HUES64 (cell line): ENCODE results near the gene CCDC40.
A peak's percentile ranks its signal among the peaks of the same experiment; 100 is the strongest.

Source experiments
- H3K27ac ChIP-seq: 2 replicates; pipeline ENCODE4 v1.7.0; 2013; ENCODE audit warnings: low read depth, low read length, inconsistent platforms
- H3K27me3 ChIP-seq: 2 replicates; pipeline ENCODE4 v1.6.1; 2013; ENCODE audit warnings: mild to moderate bottlenecking, low read length; ENCODE audit not compliant: insufficient read depth
- H3K36me3 ChIP-seq: 2 replicates; pipeline ENCODE4 v1.6.1; 2013; ENCODE audit warnings: mild to moderate bottlenecking, low read length; ENCODE audit not compliant: insufficient read depth
- H3K4me1 ChIP-seq: 2 replicates; pipeline ENCODE4 v1.6.1; 2013; ENCODE audit warnings: mild to moderate bottlenecking, low read length, moderate library complexity; ENCODE audit not compliant: insufficient read depth
- H3K4me3 ChIP-seq: 2 replicates; pipeline ENCODE4 v1.5.1; 2013; ENCODE audit warnings: mild to moderate bottlenecking, low read length, moderate library complexity
- H3K9ac ChIP-seq: 2 replicates; pipeline ENCODE4 v1.6.1; 2013; ENCODE audit warnings: mild to moderate bottlenecking, low read depth, low read length
- H3K9me3 ChIP-seq: 2 replicates; pipeline ENCODE4 v1.6.1; 2013; ENCODE audit warnings: low read depth, low read length; ENCODE audit not compliant: insufficient read depth
- WGBS: fragments of 150-250, 120-280 bp; methylation state at CpG from one replicate; pipeline ENCODE4 v1.1.7; 2013; ENCODE audit warnings: missing lambda C conversion rate; 5-methylcytosine and 5-hydroxymethylcytosine counted together

Gene CCDC40

DNA sequence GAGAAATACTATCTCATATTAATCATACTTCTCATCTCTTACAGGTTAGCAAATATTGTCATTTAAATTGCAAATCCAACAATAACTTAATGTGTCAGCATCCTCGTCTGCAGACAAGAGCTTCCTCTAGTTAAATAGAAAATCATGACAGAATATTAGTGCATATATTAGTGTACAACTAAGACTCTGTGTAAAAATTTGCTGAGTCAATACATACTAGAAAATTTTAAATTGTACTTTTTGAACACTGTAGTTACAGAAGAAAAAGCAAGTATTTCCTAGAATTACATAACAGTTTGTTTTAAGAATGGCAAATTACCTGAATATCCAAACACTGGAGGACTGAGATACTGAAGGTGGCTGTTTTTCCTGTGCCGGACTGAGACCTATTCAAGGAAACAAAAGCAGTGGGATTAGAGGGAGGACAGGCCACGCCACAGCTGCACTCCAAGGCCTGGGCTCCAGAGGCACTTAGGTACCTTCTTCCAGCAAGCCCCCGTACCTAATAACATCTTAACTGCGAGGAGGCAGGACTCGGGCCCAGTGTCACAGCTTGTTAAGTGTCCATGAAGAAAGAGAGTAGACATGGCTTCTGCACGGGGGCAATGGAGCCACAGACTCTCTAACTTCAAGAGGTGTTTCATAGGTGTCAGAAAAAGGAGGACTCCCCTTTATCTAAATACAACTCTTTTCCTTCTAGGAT, 105.2 kb downstream of the CCDC40 start:
- no peak overlapping the region for H3K9ac ChIP-seq
- H3K4me3 ChIP-seq = no peak overlapping the region
- 96% methylated on average over 7 of the region's 7 CpGs for WGBS
- H3K27me3 ChIP-seq = no peaks in the 10 kb centered on the region
- H3K9me3 ChIP-seq = no peaks in the 10 kb centered on the region
- peaks cover 9% of the 10 kb centered on the region; the same call in 1 of the 2 replicates for H3K4me1 ChIP-seq
- H3K27ac ChIP-seq = no peak overlapping the region
- peaks cover 89% of the 10 kb centered on the region for H3K36me3 ChIP-seq

DNA sequence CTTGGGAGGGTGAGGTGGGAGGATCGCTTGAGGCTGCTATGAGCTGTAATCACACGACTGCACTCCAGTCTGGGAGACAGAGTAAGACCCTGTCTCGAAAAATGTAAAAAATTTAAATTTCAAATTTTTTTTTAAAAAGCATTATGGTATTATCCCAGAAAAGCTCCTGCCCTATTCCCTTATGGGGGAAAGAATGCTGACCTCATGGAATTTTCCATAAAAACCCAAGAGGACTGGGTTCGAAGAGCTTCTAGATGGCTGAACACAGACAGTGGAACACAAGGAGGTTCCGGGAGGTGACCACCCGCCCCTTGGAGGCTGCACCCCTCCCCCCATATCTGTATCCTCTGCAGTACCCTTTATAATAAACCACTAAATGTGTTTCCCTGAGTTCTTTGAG, 106.5 kb downstream of the CCDC40 start:
- H3K27me3 ChIP-seq = no peaks in the 10 kb centered on the region
- peaks cover 9% of the 10 kb centered on the region; the same call in 1 of the 2 replicates for H3K4me1 ChIP-seq
- no peak overlapping the region for H3K9ac ChIP-seq
- 95% methylated on average over 5 of the region's 6 CpGs for WGBS
- H3K4me3 ChIP-seq = no peak overlapping the region
- no peaks in the 10 kb centered on the region for H3K9me3 ChIP-seq
- peaks cover 75% of the 10 kb centered on the region for H3K36me3 ChIP-seq
- H3K27ac ChIP-seq = no peak overlapping the region

DNA sequence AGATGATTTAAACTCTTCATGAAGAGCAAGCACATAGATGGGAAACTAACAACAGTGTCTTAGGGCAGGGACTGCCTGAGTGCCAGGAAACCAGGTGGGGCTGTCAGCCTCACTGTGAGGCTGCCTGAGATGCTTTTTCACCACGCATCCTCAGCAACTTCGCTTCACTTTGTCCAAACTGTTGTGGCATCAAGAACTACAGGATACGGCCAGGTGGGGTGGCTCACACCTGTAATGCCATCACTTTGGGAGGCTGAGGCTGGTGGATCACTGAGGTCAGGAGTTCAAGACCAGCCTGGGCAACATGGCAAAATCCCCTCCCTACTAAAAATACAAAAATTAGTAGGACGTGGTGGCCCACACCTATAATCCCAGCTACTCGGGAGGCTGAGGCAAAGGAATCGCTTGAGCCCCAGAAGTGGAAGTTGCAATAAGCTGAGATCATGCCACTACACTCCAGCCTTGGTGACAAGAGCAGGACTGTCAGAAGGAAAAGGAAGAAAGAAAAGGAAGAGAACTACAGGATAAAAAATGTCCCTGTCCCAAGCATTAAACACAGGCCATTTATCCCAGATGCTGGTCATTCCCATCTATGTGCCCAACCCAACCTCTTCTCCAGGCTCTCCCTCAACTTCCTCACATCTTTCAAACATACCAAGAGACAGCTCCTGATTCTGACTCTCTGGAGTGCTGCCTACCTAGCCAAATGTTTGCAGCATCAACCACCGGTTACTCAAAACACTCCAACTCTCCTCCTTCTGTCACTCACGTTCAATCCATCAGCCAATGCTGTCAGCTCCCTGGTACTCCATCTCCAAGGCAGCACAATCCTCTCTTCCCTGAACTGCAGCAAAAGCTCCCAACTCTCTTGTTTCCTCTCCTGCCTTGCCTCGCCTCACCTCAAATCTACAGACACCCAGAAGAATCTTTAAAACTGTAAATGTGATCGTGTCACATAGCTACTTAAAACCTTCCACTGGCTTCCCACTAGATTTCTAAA, 108.9 kb downstream of the CCDC40 start:
- WGBS = 67% methylated on average over 10 of the region's 10 CpGs
- H3K4me1 ChIP-seq = peaks cover 9% of the 10 kb centered on the region; the same call in 1 of the 2 replicates
- H3K27ac ChIP-seq = no peak overlapping the region
- no peaks in the 10 kb centered on the region for H3K9me3 ChIP-seq
- H3K9ac ChIP-seq = peak overlapping the region; percentile 90
- H3K36me3 ChIP-seq = peaks cover 51% of the 10 kb centered on the region
- H3K4me3 ChIP-seq = peak overlapping the region; percentile 88
- no peaks in the 10 kb centered on the region for H3K27me3 ChIP-seq

DNA sequence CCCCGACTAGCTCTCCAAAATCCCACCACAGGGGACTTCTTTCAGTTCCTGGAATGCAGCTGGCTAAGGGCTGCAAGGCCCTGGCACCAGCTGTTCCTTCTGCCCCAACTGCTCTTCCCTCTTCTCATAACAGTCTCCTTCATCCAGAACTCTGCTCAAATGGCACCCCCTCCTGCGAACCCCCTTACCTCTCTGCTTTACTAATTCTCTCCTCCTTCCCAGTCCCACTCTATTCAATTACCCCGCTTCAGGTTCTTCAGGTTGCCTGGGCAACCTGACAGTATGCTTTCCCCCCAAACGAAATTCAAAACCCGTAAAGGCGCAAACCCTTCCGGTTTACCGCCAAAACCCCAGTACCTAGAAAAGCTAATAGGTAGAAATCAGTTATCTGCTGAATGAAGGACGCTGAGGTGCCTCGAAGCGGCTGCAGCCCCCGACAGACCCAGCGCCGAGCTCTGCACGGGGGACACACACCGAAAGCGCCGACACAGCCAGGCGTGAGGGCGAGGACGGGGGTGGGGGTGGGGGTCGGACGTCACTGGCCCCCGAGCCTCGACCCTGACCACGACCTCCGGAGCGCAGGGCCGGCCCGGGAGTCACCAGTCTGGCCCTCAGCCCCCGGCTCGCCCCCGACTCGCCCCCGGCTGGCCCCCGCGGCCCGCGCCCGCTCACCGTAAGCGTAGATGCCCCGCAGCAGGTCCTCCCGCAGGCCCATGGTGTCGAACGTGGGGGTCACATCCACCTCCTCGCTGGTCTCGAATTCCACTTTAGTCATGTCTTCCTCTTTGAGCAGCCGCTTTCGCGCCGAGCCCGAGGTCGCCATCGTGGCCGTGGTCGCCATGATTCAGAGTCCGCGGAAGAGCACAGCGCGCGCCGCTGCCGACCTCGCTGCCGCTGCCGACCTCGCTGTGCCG, 109.9 kb downstream of the CCDC40 start:
- Histone ChIP-seq H3K9me3 (no peaks in the 10 kb centered on the region), H3K27me3 (no peaks in the 10 kb centered on the region), H3K9ac (peak overlapping the region; percentile 90), H3K4me1 (peaks cover 10% of the 10 kb centered on the region; the same call in 1 of the 2 replicates), H3K27ac (peak overlapping the region; percentile 76; the same call in 1 of the 2 replicates), H3K36me3 (peaks cover 41% of the 10 kb centered on the region), H3K4me3 (peak overlapping the region; percentile 88)
- WGBS = under 1% methylated on average over 69 of the region's 69 CpGs

DNA sequence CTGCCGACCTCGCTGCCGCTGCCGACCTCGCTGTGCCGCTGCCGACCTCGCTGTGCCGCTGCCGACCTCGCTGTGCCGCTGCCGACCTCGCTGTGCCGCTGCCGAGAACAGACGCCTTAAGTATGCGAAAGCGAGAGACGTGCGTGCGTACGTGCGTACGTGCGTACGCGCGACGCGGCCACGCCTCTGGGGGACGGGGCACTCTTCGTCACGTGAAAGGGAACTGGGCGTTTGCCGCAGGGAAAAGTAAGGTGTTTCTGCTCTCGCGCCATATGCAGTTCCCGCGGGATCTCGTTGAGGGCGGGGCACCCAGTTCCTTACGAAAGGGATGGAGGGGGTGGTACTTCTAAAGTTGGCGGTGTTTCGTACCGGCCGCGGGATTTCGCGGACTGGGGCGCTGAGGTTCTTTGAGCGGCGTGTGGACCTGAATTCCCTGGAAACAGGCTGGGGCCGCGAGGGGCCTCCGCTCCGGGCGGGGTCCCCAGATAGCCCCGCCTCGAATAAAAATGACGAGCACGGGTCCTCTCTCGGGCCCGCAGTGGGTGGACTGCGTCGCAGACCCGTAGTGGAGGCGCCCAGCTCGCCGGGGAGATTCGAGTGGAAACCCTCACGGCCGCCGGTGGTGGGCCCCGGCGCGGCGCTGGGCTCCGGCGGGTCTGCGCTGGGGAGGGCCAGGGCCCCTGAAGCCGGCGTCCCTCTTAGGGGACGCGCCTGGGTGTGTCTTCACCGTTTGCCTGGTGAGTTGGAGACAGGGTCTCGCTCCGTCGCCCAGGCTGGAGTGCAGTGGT, 110.8 kb downstream of the CCDC40 start, which contains the start of gene EIF4A3:
TSS of gene EIF4A3 (minus strand) at position 94 of the 788 bp plus-strand sequence. CDS start 167 bp downstream, outside the sequence.
- Histone ChIP-seq H3K9ac (peak within 1 kb of the TSS; percentile 91), H3K9me3 (no peaks in the 10 kb centered on the region), H3K4me1 (peaks cover 18% of the 10 kb centered on the region), H3K36me3 (peaks cover 32% of the 10 kb centered on the region), H3K27ac (peak within 1 kb of the TSS; percentile 89), H3K4me3 (peak within 1 kb of the TSS; percentile 88), H3K27me3 (no peaks in the 10 kb centered on the region)
- WGBS = under 1% methylated on average over 90 of the region's 90 CpGs
